Measurements from ENCODE around the gene ZNF784. TPM values are rescaled to one million over a fixed set of nuclear protein-coding genes. Genes with fewer than 3 reads are reported as not detected.

The ZNF784 gene
- 7.0 TPM for polyA plus RNA-seq (2013, experiment 1 of 2)
- 5.4 TPM for polyA plus RNA-seq (2013, experiment 2 of 2)

- H3K4me3 ChIP-seq (ENCODE audit: extremely low read depth, insufficient read depth, low read length, poor library complexity, severe bottlenecking), result peak within 1 kb of the TSS; percentile 56
- no peaks in the 10 kb centered on the region for H3K9me3 ChIP-seq (ENCODE audit: control insufficient read depth, low read length)
- WGBS, 2 experiments (ENCODE audit: insufficient coverage in 2 of 2), result 2 to 4% methylated on average over 36 to 40 of the region's 56 CpGs
- no peaks in the 10 kb centered on the region for H3K4me1 ChIP-seq (ENCODE audit: control insufficient read depth, insufficient read depth, low read length, poor library complexity, severe bottlenecking)
- H3K36me3 ChIP-seq (ENCODE audit: control insufficient read depth, insufficient read depth, low read length), result peaks cover 13% of the 10 kb centered on the region
- H3K27ac ChIP-seq (ENCODE audit: low read depth, low read length, severe bottlenecking), result peak within 1 kb of the TSS; percentile 97
These were observed at the start of gene ZNF784 for GRCh38 chr19:55624109-55625003. TSS of gene ZNF784 (minus strand) at chr19:55624566. CDS start at chr19:55624561, 5 bp downstream.

GRCh38 chr19:55673889-55674288 lies 49.5 kb upstream of the ZNF784 start:
- WGBS, 2 experiments (ENCODE audit: insufficient coverage in 2 of 2), result 88 to 95% methylated on average over 3 to 4 of the region's 15 CpGs
- Histone ChIP-seq H3K4me1 (ENCODE audit: control insufficient read depth, insufficient read depth, low read length, poor library complexity, severe bottlenecking) (peaks cover 24% of the 10 kb centered on the region), H3K9me3 (ENCODE audit: control insufficient read depth, low read length) (no peaks in the 10 kb centered on the region), H3K36me3 (ENCODE audit: control insufficient read depth, insufficient read depth, low read length) (peaks cover 57% of the 10 kb centered on the region), H3K27ac (ENCODE audit: low read depth, low read length, severe bottlenecking) (peak overlapping the region; percentile 12), H3K4me3 (ENCODE audit: extremely low read depth, insufficient read depth, low read length, poor library complexity, severe bottlenecking) (no peak overlapping the region)

GRCh38 chr19:55673465-55673864 lies 49.1 kb upstream of the ZNF784 start:
- Histone ChIP-seq H3K36me3 (ENCODE audit: control insufficient read depth, insufficient read depth, low read length) (peaks cover 57% of the 10 kb centered on the region), H3K9me3 (ENCODE audit: control insufficient read depth, low read length) (no peaks in the 10 kb centered on the region), H3K4me3 (ENCODE audit: extremely low read depth, insufficient read depth, low read length, poor library complexity, severe bottlenecking) (no peak overlapping the region), H3K4me1 (ENCODE audit: control insufficient read depth, insufficient read depth, low read length, poor library complexity, severe bottlenecking) (peaks cover 23% of the 10 kb centered on the region), H3K27ac (ENCODE audit: low read depth, low read length, severe bottlenecking) (peak overlapping the region; percentile 12)
- WGBS, 2 experiments (ENCODE audit: insufficient coverage in 2 of 2), result 70 to 80% methylated on average over 3 to 9 of the region's 9 CpGs

- no peaks in the 10 kb centered on the region for H3K9me3 ChIP-seq (ENCODE audit: control insufficient read depth, low read length)
- H3K4me1 ChIP-seq (ENCODE audit: control insufficient read depth, insufficient read depth, low read length, poor library complexity, severe bottlenecking), result peaks cover 23% of the 10 kb centered on the region
- H3K27ac ChIP-seq (ENCODE audit: low read depth, low read length, severe bottlenecking), result no peak overlapping the region
- H3K4me3 ChIP-seq (ENCODE audit: extremely low read depth, insufficient read depth, low read length, poor library complexity, severe bottlenecking), result no peak overlapping the region
- H3K36me3 ChIP-seq (ENCODE audit: control insufficient read depth, insufficient read depth, low read length), result peaks cover 58% of the 10 kb centered on the region
- WGBS, 2 experiments (ENCODE audit: insufficient coverage in 2 of 2), result 92 to 100% methylated on average over 1 to 4 of the region's 5 CpGs
These were observed 48.1 kb upstream of the ZNF784 start for GRCh38 chr19:55672418-55672817.

GRCh38 chr19:55671054-55671378 lies 46.6 kb upstream of the ZNF784 start:
- H3K36me3 ChIP-seq (ENCODE audit: control insufficient read depth, insufficient read depth, low read length), result peaks cover 68% of the 10 kb centered on the region
- peaks cover 12% of the 10 kb centered on the region for H3K4me1 ChIP-seq (ENCODE audit: control insufficient read depth, insufficient read depth, low read length, poor library complexity, severe bottlenecking)
- H3K27ac ChIP-seq (ENCODE audit: low read depth, low read length, severe bottlenecking), result peak overlapping the region; percentile 23
- H3K9me3 ChIP-seq (ENCODE audit: control insufficient read depth, low read length), result no peaks in the 10 kb centered on the region
- H3K4me3 ChIP-seq (ENCODE audit: extremely low read depth, insufficient read depth, low read length, poor library complexity, severe bottlenecking), result no peak overlapping the region
- WGBS, 2 experiments (ENCODE audit: insufficient coverage in 2 of 2), result 88 to 97% methylated on average over 2 of the region's 2 CpGs

- Histone ChIP-seq H3K27ac (ENCODE audit: low read depth, low read length, severe bottlenecking) (peak overlapping the region; percentile 23), H3K4me1 (ENCODE audit: control insufficient read depth, insufficient read depth, low read length, poor library complexity, severe bottlenecking) (peaks cover 10% of the 10 kb centered on the region), H3K36me3 (ENCODE audit: control insufficient read depth, insufficient read depth, low read length) (peaks cover 73% of the 10 kb centered on the region), H3K9me3 (ENCODE audit: control insufficient read depth, low read length) (no peaks in the 10 kb centered on the region), H3K4me3 (ENCODE audit: extremely low read depth, insufficient read depth, low read length, poor library complexity, severe bottlenecking) (no peak overlapping the region)
- 91 to 94% methylated on average over 18 to 22 of the region's 23 CpGs for WGBS, 2 experiments (ENCODE audit: insufficient coverage in 2 of 2)
These were observed 46.1 kb upstream of the ZNF784 start for GRCh38 chr19:55670280-55671053.

- WGBS, 2 experiments (ENCODE audit: insufficient coverage in 2 of 2), result 92 to 93% methylated on average over 31 to 38 of the region's 43 CpGs
- Histone ChIP-seq H3K27ac (ENCODE audit: low read depth, low read length, severe bottlenecking) (no peak overlapping the region), H3K4me1 (ENCODE audit: control insufficient read depth, insufficient read depth, low read length, poor library complexity, severe bottlenecking) (peaks cover 10% of the 10 kb centered on the region), H3K4me3 (ENCODE audit: extremely low read depth, insufficient read depth, low read length, poor library complexity, severe bottlenecking) (no peak overlapping the region), H3K9me3 (ENCODE audit: control insufficient read depth, low read length) (no peaks in the 10 kb centered on the region), H3K36me3 (ENCODE audit: control insufficient read depth, insufficient read depth, low read length) (peaks cover 78% of the 10 kb centered on the region)
These were observed 45.3 kb upstream of the ZNF784 start for GRCh38 chr19:55669418-55670279.

- H3K36me3 ChIP-seq (ENCODE audit: control insufficient read depth, insufficient read depth, low read length), result peaks cover 85% of the 10 kb centered on the region
- WGBS, 2 experiments (ENCODE audit: insufficient coverage in 2 of 2), result 91 to 97% methylated on average over 21 to 24 of the region's 30 CpGs
These were observed 44.4 kb upstream of the ZNF784 start for GRCh38 chr19:55668603-55669348.

GRCh38 chr19:55667958-55668357 lies 43.6 kb upstream of the ZNF784 start:
- H3K27ac ChIP-seq (ENCODE audit: low read depth, low read length, severe bottlenecking), result no peak overlapping the region
- 93 to 95% methylated on average over 5 to 11 of the region's 11 CpGs for WGBS, 2 experiments (ENCODE audit: insufficient coverage in 2 of 2)

More at GRCh38 chr19:55668603-55669348, 44.4 kb upstream of the ZNF784 start:
- Histone ChIP-seq H3K4me1 (ENCODE audit: control insufficient read depth, insufficient read depth, low read length, poor library complexity, severe bottlenecking) (peaks cover 5% of the 10 kb centered on the region), H3K4me3 (ENCODE audit: extremely low read depth, insufficient read depth, low read length, poor library complexity, severe bottlenecking) (no peak overlapping the region), H3K9me3 (ENCODE audit: control insufficient read depth, low read length) (no peaks in the 10 kb centered on the region), H3K27ac (ENCODE audit: low read depth, low read length, severe bottlenecking) (no peak overlapping the region)

More at GRCh38 chr19:55667958-55668357, 43.6 kb upstream of the ZNF784 start:
- H3K36me3 ChIP-seq (ENCODE audit: control insufficient read depth, insufficient read depth, low read length), result peaks cover 88% of the 10 kb centered on the region
- H3K4me3 ChIP-seq (ENCODE audit: extremely low read depth, insufficient read depth, low read length, poor library complexity, severe bottlenecking), result no peak overlapping the region
- no peaks in the 10 kb centered on the region for H3K4me1 ChIP-seq (ENCODE audit: control insufficient read depth, insufficient read depth, low read length, poor library complexity, severe bottlenecking)
- no peaks in the 10 kb centered on the region for H3K9me3 ChIP-seq (ENCODE audit: control insufficient read depth, low read length)

Data from mesodermal cell (in vitro differentiated cells).